ENCODE measurements around the gene TRIM14.
A peak's percentile ranks its signal among the peaks of the same experiment; 100 is the strongest.
"Not testable (repeated sequence)": the region's sequence is repeated elsewhere in the genome, so short reads cannot be mapped to it uniquely, and the experiment has no call there.

Gene TRIM14

GRCh38 chr9:98046180-98046543 lies 72.9 kb downstream of the TRIM14 start:
- no peak for DNase-seq

- DNase-seq: no peak
These were observed 73.5 kb downstream of the TRIM14 start for GRCh38 chr9:98045234-98046179.

GRCh38 chr9:98043915-98044314 lies 75.1 kb downstream of the TRIM14 start:
- DNase-seq: no peak

GRCh38 chr9:98040212-98040611 lies 78.8 kb downstream of the TRIM14 start:
- DNase-seq: no peak

- no peak for DNase-seq
These were observed 79.4 kb downstream of the TRIM14 start for GRCh38 chr9:98039607-98040017.

GRCh38 chr9:98038958-98039357 lies 80.1 kb downstream of the TRIM14 start:
- no peak for DNase-seq

GRCh38 chr9:98037357-98037756 lies 81.7 kb downstream of the TRIM14 start:
- no peak for DNase-seq

GRCh38 chr9:98034593-98035546 lies 84.2 kb downstream of the TRIM14 start:
- peak; percentile 81 for DNase-seq

GRCh38 chr9:98031935-98032334 lies 87.1 kb downstream of the TRIM14 start:
- DNase-seq: no peak

GRCh38 chr9:98031169-98031568 lies 87.9 kb downstream of the TRIM14 start:
- DNase-seq: no peak

GRCh38 chr9:98024702-98025101 lies 94.3 kb downstream of the TRIM14 start:
- no peak for DNase-seq

GRCh38 chr9:98022447-98022846 lies 96.6 kb downstream of the TRIM14 start:
- DNase-seq: no peak

- DNase-seq: no peak
These were observed 97.5 kb downstream of the TRIM14 start for GRCh38 chr9:98021306-98022040.

GRCh38 chr9:98020476-98021145 lies 98.4 kb downstream of the TRIM14 start:
- DNase-seq: no peak

- not testable (repeated sequence) for DNase-seq
These were observed 99.2 kb downstream of the TRIM14 start for GRCh38 chr9:98019869-98020268.

Data from NCI-H1092 (cell line).